Measurements from ENCODE around the gene DISP3. TPM values are rescaled to one million over a fixed set of nuclear protein-coding genes. Genes with fewer than 3 reads are reported as not detected.

DISP3 gene
- polyA plus RNA-seq, 3 donors = 0.01 TPM; not detected in 2

- H3K4me1 ChIP-seq (ENCODE audit: control insufficient read depth in 1 of 2, insufficient read depth in 2 of 2, low read length in 2 of 2) = no peaks in the 10 kb centered on the region
- Mint-ChIP-seq H3K4me1 (no peaks in the 10 kb centered on the region), H3K4me3 (no peak overlapping the region), H3K27ac (no peak overlapping the region), H3K36me3 (no peaks in the 10 kb centered on the region), H3K27me3 (ENCODE audit: low read depth in 3 of 3) (peaks cover 0 to 4% (median 1%) of the 10 kb centered on the region in 3 donors), H3K9me3 (peaks cover 0 to 2% (median 0%) of the 10 kb centered on the region in 7 donors)
- no peaks in the 10 kb centered on the region for H4K20me1 ChIP-seq (ENCODE audit: insufficient read depth, low read length)
- WGBS (ENCODE audit: insufficient coverage) = 83% methylated on average over 6 of the region's 8 CpGs
- no peak overlapping the region for H3K4me3 ChIP-seq (replicated peaks in 1 of 3; ENCODE audit: low read depth in 2 of 3, low read length in 3 of 3)
- no peak overlapping the region for H3K27ac ChIP-seq (ENCODE audit: low read depth in 1 of 2, low read length in 2 of 2)
- no peaks in the 10 kb centered on the region for H3K9me3 ChIP-seq (replicated peaks in 1 of 2; ENCODE audit: control insufficient read depth in 1 of 2, insufficient read depth in 1 of 2, low read length in 2 of 2)
- TF ChIP-seq CTCF (IDR thresholded peaks at IDR 0.05) = no peak
- no peak for DNase-seq
- H3K4me2 ChIP-seq (replicated peaks; ENCODE audit: extremely low read depth, low read length, poor library complexity, severe bottlenecking) = no peak overlapping the region
- no peaks in the 10 kb centered on the region for H3K36me3 ChIP-seq (replicated peaks in 1 of 2; ENCODE audit: control insufficient read depth in 1 of 2, insufficient read depth in 2 of 2, low read length in 2 of 2)
- intact Hi-C loops (cut with micrococcal nuclease) = no loop called here
- H3K27me3 ChIP-seq (ENCODE audit: control insufficient read depth in 2 of 2, insufficient read depth in 2 of 2, low read length in 2 of 2) = no peaks in the 10 kb centered on the region
- no peak overlapping the region for H3K9ac ChIP-seq (ENCODE audit: insufficient read depth, low read length, poor library complexity, severe bottlenecking)
- H2AFZ ChIP-seq (ENCODE audit: insufficient read depth, low read depth, low read length, poor library complexity, severe bottlenecking) = no peak overlapping the region
- no peaks in the 10 kb centered on the region for H3K79me2 ChIP-seq (ENCODE audit: insufficient read depth, low read length)
Measured at GRCh38 chr1:11525151-11525505, 46.2 kb downstream of the DISP3 start.

- Mint-ChIP-seq H3K27ac (no peak overlapping the region), H3K27me3 (ENCODE audit: low read depth in 3 of 3) (peaks cover 0 to 4% (median 0%) of the 10 kb centered on the region in 3 donors), H3K36me3 (no peaks in the 10 kb centered on the region), H3K9me3 (peaks cover 0 to 2% (median 0%) of the 10 kb centered on the region in 7 donors), H3K4me3 (no peak overlapping the region), H3K4me1 (no peaks in the 10 kb centered on the region)
- Histone ChIP-seq H3K4me2 (replicated peaks; ENCODE audit: extremely low read depth, low read length, poor library complexity, severe bottlenecking) (no peak overlapping the region), H3K4me1 (ENCODE audit: control insufficient read depth in 1 of 2, insufficient read depth in 2 of 2, low read length in 2 of 2) (no peaks in the 10 kb centered on the region), H2AFZ (ENCODE audit: insufficient read depth, low read depth, low read length, poor library complexity, severe bottlenecking) (no peak overlapping the region), H3K36me3 (replicated peaks in 1 of 2; ENCODE audit: control insufficient read depth in 1 of 2, insufficient read depth in 2 of 2, low read length in 2 of 2) (no peaks in the 10 kb centered on the region), H3K9ac (ENCODE audit: insufficient read depth, low read length, poor library complexity, severe bottlenecking) (no peak overlapping the region), H4K20me1 (ENCODE audit: insufficient read depth, low read length) (no peaks in the 10 kb centered on the region), H3K79me2 (ENCODE audit: insufficient read depth, low read length) (no peaks in the 10 kb centered on the region), H3K9me3 (replicated peaks in 1 of 2; ENCODE audit: control insufficient read depth in 1 of 2, insufficient read depth in 1 of 2, low read length in 2 of 2) (no peaks in the 10 kb centered on the region), H3K4me3 (replicated peaks in 1 of 3; ENCODE audit: low read depth in 2 of 3, low read length in 3 of 3) (no peak overlapping the region), H3K27me3 (ENCODE audit: control insufficient read depth in 2 of 2, insufficient read depth in 2 of 2, low read length in 2 of 2) (no peaks in the 10 kb centered on the region), H3K27ac (ENCODE audit: low read depth in 1 of 2, low read length in 2 of 2) (no peak overlapping the region)
- TF ChIP-seq CTCF (IDR thresholded peaks at IDR 0.05) = no peak
- 78% methylated on average over 4 of the region's 7 CpGs for WGBS (ENCODE audit: insufficient coverage)
- intact Hi-C loops (cut with micrococcal nuclease) = no loop called here
- no peak for DNase-seq
Measured at GRCh38 chr1:11525516-11525915, 46.6 kb downstream of the DISP3 start.
